HepG2 (cell line): ENCODE results near the gene MRPL9.

ENCODE experiments used
- ASH2L ChIP-seq: fragments of 300-600, 200-600 bp; sonication (generic); IDR thresholded peaks from 2 replicates; pipeline ENCODE4 v1.7.0; 2017; ENCODE audit warnings: low read depth, mild to moderate bottlenecking, moderate library complexity, mixed read lengths, low read length; ENCODE audit not compliant: insufficient read length
- CREM ChIP-seq, 2 experiments: sonication (generic) in 1 of 2; formaldehyde crosslinking in 1 of 2; IDR thresholded peaks; 2 replicates each; pipeline versions ENCODE4 v1.4.0 to v1.6.1; 2016 to 2020; ENCODE audit warnings: antibody characterized with exemption in 1 of 2, mild to moderate bottlenecking in 1 of 2, missing genetic modification reagents in 1 of 2
- KDM4B ChIP-seq: sonication (generic); formaldehyde crosslinking; IDR thresholded peaks from 2 replicates; pipeline ENCODE4 v1.4.0; 2020; ENCODE audit warnings: missing genetic modification reagents
- ZBTB7B ChIP-seq: sonication (generic); formaldehyde crosslinking; IDR thresholded peaks from 2 replicates; pipeline ENCODE4 v1.4.0; 2020; ENCODE audit warnings: missing genetic modification reagents

- TF ChIP-seq KDM4B (CRISPR knock-in tag) (no peak), CREM (IDR thresholded peaks at IDR 0.05) (no peak), CREM (CRISPR knock-in tag; IDR thresholded peaks at IDR 0.05) (no peak), ASH2L (no peak), ZBTB7B (CRISPR knock-in tag) (no peak)
Measured at GRCh38 chr1:151721788-151722510, 41.3 kb downstream of the MRPL9 start.
